ENCODE data around the gene MID1.
A peak's percentile ranks its signal among the peaks of the same experiment; 100 is the strongest.

The MID1 gene

GRCh38 chrX:10524578-10524977 is 95.8 kb downstream of the MID1 start:
- DNase-seq: no peak

GRCh38 chrX:10519761-10520160 is 100.6 kb downstream of the MID1 start:
- no peak for DNase-seq

DNA sequence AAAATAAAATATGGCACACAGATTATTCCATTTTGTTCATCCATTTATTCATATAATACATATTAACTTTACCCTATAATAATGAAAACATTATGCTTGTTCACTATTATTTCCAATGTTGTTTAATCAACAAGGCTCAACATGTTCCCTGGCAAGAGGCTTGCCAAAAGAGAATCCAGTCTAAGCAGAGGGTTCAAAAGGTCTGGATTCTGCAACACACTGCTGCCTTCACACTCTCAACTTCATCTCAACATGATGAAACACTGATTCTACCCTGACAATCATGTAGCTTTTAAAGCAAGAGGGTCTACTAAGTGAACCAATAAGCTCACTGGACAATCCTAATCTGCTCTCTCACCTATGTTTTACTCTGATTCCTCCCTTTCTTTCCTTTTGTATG is 101.1 kb downstream of the MID1 start:
- no peak for DNase-seq

- DNase-seq: no peak
These were observed 102.3 kb downstream of the MID1 start for GRCh38 chrX:10518073-10518472.

GRCh38 chrX:10516781-10517322 is 103.5 kb downstream of the MID1 start:
- DNase-seq: no peak

GRCh38 chrX:10514891-10515290 is 105.5 kb downstream of the MID1 start:
- no peak for DNase-seq

DNA sequence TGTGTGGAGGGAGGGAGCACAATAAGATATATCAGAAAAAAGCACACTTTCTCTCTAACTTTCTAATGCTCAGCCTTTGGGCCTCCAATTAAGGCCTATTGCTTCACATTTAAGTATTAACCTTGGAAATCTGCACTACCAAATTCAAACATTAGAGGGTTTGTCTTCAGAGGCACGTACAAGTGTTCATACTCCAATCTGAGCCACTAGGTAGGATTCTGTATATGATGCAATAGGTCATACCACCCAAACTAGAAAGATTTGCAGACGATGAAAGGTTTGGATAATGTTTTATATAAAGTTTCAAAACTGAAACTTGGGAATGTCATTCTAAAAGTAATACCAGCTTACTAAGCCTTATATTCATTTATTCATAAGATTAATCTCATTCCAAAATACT is 106.4 kb downstream of the MID1 start:
- no peak for DNase-seq

DNA sequence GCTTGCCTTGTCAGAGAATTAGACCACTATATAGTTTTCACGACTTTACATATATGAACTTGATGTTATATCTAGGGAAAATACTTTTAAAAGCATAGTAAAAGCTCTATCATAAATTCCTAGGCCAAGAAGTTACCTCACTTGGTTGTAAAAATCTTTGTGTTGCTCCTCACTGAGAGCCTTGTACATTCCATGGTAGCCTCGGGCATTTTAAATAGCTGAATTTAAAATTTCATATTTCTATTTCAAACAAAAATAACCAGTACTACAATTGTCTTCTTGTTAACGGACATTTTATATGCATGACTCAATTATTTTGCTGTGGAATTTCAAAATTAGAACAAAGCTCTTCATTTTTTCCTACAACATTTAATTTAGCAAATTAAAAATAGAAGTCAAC is 107.6 kb downstream of the MID1 start:
- no peak for DNase-seq

DNA sequence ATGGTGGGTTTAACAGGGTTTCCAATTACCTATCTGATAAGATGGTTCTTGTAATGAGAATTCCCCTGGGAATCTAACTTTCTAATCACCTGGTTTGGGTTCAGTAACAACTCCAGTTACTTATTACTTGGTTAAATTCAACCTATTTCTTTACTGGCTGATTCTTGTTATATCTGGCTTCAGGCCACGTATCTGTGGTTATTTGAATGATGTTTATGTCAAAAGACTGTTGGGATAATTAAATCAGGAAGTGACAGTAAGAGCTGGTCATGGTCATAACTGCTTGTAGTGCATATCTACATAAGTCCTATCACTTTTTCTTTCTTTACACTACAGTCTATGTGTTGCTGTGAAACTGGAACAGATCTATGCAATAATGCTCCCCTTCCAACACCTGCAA is 108.1 kb downstream of the MID1 start:
- DNase-seq: no peak

GRCh38 chrX:10509397-10509796 is 111.0 kb downstream of the MID1 start:
- no peak for DNase-seq

DNA sequence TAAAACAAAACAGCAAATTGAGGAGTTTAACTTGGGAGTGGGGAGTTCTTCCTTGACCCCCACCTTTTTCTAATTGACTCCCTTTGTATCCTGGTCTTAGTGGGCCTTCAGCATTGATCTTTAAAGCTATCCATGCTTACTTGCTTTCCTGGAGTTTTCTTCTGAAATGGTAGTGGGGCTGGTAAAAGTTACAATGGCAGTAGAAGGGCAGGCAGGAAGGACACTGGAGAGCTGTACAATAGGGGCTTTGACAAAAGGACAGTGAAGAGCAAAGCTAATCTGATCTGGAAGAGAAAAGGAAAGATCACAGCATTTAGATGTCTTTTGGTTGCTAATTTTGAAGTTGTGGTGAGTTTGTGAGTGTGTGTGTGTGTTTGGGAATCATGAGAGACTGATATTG is 111.5 kb downstream of the MID1 start:
- DNase-seq: no peak

DNA sequence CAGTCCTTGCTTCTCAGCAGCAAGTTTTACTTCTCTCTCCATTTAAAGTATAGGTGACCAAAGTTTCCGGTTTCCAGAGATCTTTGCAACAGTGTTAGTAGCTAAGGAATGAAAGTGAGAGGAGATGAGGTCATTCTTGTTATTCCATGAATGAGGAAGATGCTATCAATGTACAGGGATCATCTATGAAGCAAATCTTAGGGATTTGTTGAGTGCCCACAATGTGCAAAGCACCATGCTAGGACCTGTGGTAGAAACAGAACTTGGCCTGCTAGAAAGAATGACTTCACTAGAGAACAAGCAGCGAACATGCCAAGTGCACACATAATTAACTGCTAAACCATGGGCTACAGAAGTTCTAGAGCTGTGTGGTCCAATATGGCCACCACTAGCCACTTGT is 112.5 kb downstream of the MID1 start:
- no peak for DNase-seq

GRCh38 chrX:10507181-10507580 is 113.2 kb downstream of the MID1 start:
- no peak for DNase-seq

- DNase-seq: no peak
These were observed 113.6 kb downstream of the MID1 start for GRCh38 chrX:10506781-10507180.

DNA sequence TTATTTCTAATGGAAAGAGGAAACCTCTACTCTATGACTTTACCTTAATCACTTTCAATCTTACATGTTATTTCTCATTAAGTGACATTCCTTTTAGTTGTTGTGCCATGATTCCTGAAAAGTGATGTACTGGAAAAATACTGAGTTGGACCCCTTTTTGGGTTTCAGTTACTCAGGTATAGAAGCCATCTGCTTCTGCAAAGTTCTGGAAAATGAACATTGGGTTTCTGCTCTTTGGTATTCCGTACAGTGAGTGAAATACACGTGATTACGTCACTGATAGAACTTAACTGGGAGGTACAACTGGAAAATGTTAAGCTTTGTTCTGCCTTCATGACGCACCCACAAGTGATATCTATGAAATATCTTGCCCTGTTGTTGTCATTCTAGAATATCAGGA is 114.7 kb downstream of the MID1 start:
- no peak for DNase-seq

- DNase-seq: peak; percentile 21
These were observed 117.4 kb downstream of the MID1 start for GRCh38 chrX:10502961-10503360.

DNA sequence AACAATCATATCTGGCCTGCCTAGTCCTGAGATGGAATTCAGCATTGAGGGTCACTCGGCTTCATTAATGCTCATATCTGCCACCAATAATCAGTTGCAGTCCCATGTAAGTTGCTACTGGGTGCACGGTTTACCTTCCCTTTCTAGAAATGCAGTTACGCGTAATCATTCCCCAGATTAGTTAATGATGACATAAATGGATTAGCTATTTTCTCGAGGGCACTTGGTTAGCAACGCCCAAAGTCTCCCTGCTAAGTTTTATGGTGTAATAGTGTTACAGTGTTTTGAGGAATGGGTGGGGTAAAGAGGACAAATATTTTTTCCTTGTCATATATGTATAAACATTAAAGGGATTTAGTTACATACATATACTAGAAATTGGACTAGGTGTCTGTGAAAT is 118.8 kb downstream of the MID1 start:
- DNase-seq: no peak

- peak; percentile 35 for DNase-seq
These were observed 123.9 kb downstream of the MID1 start for GRCh38 chrX:10496345-10496965.

DNA sequence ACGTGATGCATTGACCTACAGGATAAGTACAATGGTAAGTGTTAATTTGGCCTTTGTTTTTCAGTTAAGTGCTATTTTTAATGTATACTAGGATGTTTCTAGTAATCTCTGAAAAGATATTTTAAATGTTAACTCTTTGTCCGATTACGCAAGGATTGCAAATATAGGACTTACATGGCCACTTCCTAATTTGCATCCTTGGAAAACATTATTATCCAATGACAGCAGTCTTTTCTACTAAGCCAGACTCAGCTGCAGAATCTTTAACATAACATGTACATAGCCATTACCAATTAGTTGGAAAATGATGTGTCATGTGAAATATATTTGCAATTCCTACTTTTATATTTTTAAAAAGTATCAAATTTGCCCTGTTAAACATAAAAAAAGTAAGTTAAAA is 124.7 kb downstream of the MID1 start:
- DNase-seq: no peak

DNA sequence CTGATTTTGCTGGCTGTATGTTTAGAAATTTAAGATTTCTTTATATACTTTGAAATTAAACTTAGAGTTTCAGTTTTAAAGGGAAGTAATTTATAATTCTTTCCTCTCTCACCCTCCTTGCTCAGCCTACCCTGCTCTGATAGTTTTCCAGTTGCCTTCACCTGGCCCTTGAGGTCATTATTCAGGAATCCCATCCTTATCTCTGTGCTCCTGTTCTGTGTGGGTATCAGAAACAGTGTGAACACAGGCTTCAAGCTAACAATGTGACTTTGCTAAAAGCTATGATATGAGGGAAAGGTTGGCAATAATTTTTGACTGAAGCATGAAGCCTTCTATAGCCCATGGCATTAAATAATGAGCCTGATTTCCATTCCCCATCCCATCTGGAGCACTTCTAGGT is 128.1 kb downstream of the MID1 start:
- DNase-seq: no peak

DNA sequence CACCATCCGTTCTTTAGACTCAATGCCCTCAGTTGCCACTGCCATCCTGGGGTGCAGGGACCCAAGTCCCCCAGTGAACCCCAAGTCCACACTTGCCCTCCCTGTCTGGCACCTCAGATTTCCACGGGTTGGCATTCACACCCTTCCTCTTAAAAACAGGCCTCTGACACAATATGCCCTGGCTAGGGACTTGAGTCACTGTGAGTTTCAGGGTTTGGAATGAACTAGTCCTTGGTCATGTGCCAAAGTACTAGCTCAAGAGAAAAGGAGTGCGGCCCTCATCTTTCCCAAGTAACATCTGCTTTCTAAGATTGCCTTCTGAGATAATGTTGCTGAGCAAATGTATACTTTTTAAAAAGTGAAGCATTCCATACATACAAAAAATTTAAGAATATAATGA is 134.0 kb downstream of the MID1 start:
- no peak for DNase-seq

DNA sequence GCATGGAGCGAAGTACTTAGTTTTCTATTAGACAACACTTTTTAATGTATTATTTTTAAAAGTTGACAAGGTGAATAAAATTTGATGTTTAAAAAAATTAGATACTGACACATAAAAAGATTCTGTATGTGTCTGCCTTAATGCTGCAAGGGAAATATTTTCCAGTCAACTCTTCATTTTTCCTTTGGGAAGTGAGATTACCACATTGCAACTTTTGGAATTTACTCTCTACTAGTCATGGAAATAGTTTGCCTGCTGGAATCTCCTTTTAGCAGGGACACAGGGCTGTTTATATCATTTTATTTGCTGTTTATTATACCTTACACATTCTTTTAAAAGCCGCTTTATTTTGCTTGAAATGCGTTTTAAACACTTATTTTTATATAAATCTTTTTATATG is 135.1 kb downstream of the MID1 start:
- no peak for DNase-seq

DNA sequence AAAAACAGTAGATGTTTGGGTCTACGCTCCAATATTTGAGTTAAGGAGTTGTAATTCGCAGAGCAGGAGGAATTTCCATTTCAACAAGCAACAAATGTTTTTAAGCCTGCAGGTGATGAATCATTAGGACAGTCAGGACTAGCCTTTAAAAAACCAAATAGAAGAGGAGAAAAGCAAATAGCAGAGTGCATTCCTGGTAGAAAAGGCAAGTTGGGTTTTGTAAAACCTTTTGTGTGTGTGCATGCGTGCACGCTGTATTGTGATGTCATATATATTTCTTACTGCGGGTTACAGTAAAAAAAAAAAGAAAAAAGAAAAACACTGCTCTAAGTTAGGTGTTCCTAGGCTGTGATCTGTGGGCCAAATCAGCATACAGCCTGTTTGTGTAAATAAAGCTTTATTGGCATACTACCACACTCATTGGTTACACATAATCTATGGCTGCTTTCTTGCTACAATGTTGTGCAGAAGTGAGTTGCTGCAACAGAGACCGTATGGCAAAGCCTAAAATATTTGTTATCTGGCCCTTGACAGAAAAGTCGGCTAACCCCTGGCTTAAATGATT is 135.6 kb downstream of the MID1 start:
- DNase-seq: no peak

GRCh38 chrX:10483191-10483831 is 137.1 kb downstream of the MID1 start:
- DNase-seq: peak; percentile 20

DNA sequence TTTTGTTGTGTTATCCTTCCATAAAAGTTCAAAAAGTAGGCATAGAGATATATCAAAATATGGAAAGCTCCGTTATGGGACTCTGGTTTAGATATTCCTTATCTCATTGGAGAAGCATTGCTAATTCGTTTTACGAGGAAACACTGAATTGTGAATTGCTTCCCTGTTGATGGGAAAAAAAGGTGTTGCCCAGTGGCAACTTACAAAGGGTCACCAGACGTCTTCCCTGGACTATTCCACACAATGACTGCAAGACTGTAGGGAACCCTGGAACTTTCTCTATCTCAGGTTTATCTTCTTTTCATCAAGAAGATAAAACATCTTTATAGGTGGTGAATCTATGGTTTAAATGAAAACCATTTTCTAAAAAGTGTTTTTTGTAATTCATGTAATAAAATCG is 137.7 kb downstream of the MID1 start:
- DNase-seq: no peak

All from right hindlimb (tissue), 1 donor.